H9 (cell line): Measurements from ENCODE around the gene ARFGAP1. TPM values are rescaled to one million over a fixed set of nuclear protein-coding genes. Genes with fewer than 3 reads are reported as not detected.

Source experiments
- DNase-seq: peaks from one replicate; pipeline ENCODE4 v3.0.0-alpha.2; 2017
- H2AFZ ChIP-seq: one replicate; pipeline ENCODE4 v1.6.1; 2013; ENCODE audit warnings: mild to moderate bottlenecking, low read length, control low read depth, moderate library complexity
- H2AK5ac ChIP-seq: 2 replicates; pipeline ENCODE4 v1.6.1; 2013; ENCODE audit warnings: low read length, control low read depth, mixed read lengths; ENCODE audit not compliant: insufficient read length
- H2BK120ac ChIP-seq: one replicate; pipeline ENCODE4 v1.6.1; 2013; ENCODE audit warnings: low read depth, mild to moderate bottlenecking, low read length, control low read depth, inconsistent platforms; ENCODE audit not compliant: poor library complexity, severe bottlenecking
- H2BK12ac ChIP-seq: 2 replicates; pipeline ENCODE4 v1.6.1; 2013; ENCODE audit warnings: low read length, control low read depth, mixed read lengths, low read depth; ENCODE audit not compliant: insufficient read length
- H2BK15ac ChIP-seq: 2 replicates; pipeline ENCODE4 v1.6.1; 2013; ENCODE audit warnings: low read depth, low read length, control low read depth
- H2BK20ac ChIP-seq: one replicate; pipeline ENCODE4 v1.6.1; 2013; ENCODE audit warnings: low read depth, mild to moderate bottlenecking, low read length, control low read depth, inconsistent platforms; ENCODE audit not compliant: poor library complexity, severe bottlenecking
- H2BK5ac ChIP-seq: 2 replicates; pipeline ENCODE4 v1.6.1; 2013; ENCODE audit warnings: low read length, control low read depth, mixed read lengths; ENCODE audit not compliant: insufficient read length
- H3K14ac ChIP-seq: 2 replicates; pipeline ENCODE4 v1.6.1; 2013; ENCODE audit warnings: low read length, control low read depth; ENCODE audit not compliant: insufficient read depth
- H3K18ac ChIP-seq: 2 replicates; pipeline ENCODE4 v1.6.1; 2013; ENCODE audit warnings: low read depth, mild to moderate bottlenecking, mixed read lengths, low read length, control low read depth; ENCODE audit not compliant: insufficient read length
- H3K23ac ChIP-seq: 2 replicates; pipeline ENCODE4 v1.6.1; 2013; ENCODE audit warnings: low read length, control low read depth, mixed read lengths, low read depth; ENCODE audit not compliant: insufficient read length
- H3K23me2 ChIP-seq: 2 replicates; pipeline ENCODE4 v1.6.1; 2013; ENCODE audit warnings: low read depth, mild to moderate bottlenecking, mixed read lengths, low read length, control low read depth; ENCODE audit not compliant: insufficient read length, poor library complexity, severe bottlenecking
- H3K27ac ChIP-seq: 2 replicates; pipeline ENCODE4 v1.5.1; 2013; ENCODE audit warnings: low read length, control low read depth, mixed read lengths, low read depth; ENCODE audit not compliant: insufficient read length
- H3K27me3 ChIP-seq: 2 replicates; pipeline ENCODE4 v1.6.1; 2013; ENCODE audit warnings: low read length, control low read depth, inconsistent platforms; ENCODE audit not compliant: insufficient read depth
- H3K4ac ChIP-seq: 2 replicates; pipeline ENCODE4 v1.6.1; 2013; ENCODE audit warnings: low read depth, mild to moderate bottlenecking, control low read depth, inconsistent platforms, low read length, moderate library complexity
- H3K4me1 ChIP-seq: 2 replicates; pipeline ENCODE4 v1.6.1; 2013; ENCODE audit warnings: low read length, control low read depth, inconsistent platforms; ENCODE audit not compliant: insufficient read depth
- H3K4me2 ChIP-seq: 2 replicates; pipeline ENCODE4 v1.6.1; 2013; ENCODE audit warnings: low read length, control low read depth, mixed read lengths; ENCODE audit not compliant: insufficient read length, insufficient read depth
- H3K56ac ChIP-seq: 2 replicates; pipeline ENCODE4 v1.6.1; 2013; ENCODE audit warnings: low read depth, mild to moderate bottlenecking, mixed read lengths, low read length, control low read depth; ENCODE audit not compliant: insufficient read length
- H3K79me1 ChIP-seq: 2 replicates; pipeline ENCODE4 v1.6.1; 2013; ENCODE audit warnings: low read depth, mild to moderate bottlenecking, moderate library complexity, low read length, control low read depth, inconsistent platforms; ENCODE audit not compliant: insufficient read depth, poor library complexity, severe bottlenecking
- H3K79me2 ChIP-seq: 2 replicates; pipeline ENCODE4 v1.6.1; 2013; ENCODE audit warnings: low read length, control low read depth, inconsistent platforms; ENCODE audit not compliant: insufficient read depth
- H3K9ac ChIP-seq: 2 replicates; pipeline ENCODE4 v1.6.1; 2013; ENCODE audit warnings: low read length, control low read depth, mixed read lengths; ENCODE audit not compliant: insufficient read length; ENCODE audit errors: extremely low read depth
- H3K9me3 ChIP-seq: one replicate; pipeline ENCODE4 v1.6.1; 2013; ENCODE audit warnings: low read depth, low read length, inconsistent platforms; ENCODE audit not compliant: control insufficient read depth
- H3T11ph ChIP-seq: one replicate; pipeline ENCODE4 v1.6.1; 2013; ENCODE audit warnings: mild to moderate bottlenecking, low read length, control low read depth, inconsistent platforms
- H4K20me1 ChIP-seq: one replicate; pipeline ENCODE4 v1.6.1; 2013; ENCODE audit not compliant: control insufficient read depth, insufficient read length, insufficient read depth
- H4K5ac ChIP-seq: 2 replicates; pipeline ENCODE4 v1.6.1; 2013; ENCODE audit warnings: low read depth, mild to moderate bottlenecking, mixed read lengths, low read length, control low read depth; ENCODE audit not compliant: insufficient read length
- H4K8ac ChIP-seq: replicated peaks from 2 replicates; pipeline ENCODE4 v1.6.1; 2013; ENCODE audit warnings: low read length, control low read depth, mixed read lengths, low read depth; ENCODE audit not compliant: insufficient read length
- H4K91ac ChIP-seq: 2 replicates; pipeline ENCODE4 v1.6.1; 2013; ENCODE audit warnings: low read depth, mild to moderate bottlenecking, moderate library complexity, mixed read lengths, low read length, control low read depth; ENCODE audit not compliant: insufficient read length
- H3K27ac Mint-ChIP-seq, 3 experiments: 2 replicates in 2 of 3; 3 replicates in 1 of 3; pipeline ENCODE4 v1.8.0; 2020 to 2021; ENCODE audit warnings: mixed read lengths in 3 of 3, mild to moderate bottlenecking in 1 of 3, moderate library complexity in 1 of 3
- H3K27me3 Mint-ChIP-seq: 2 replicates; pipeline ENCODE4 v1.8.0; 2021; ENCODE audit warnings: low read depth, mild to moderate bottlenecking, moderate library complexity, mixed read lengths
- H3K36me3 Mint-ChIP-seq, 3 experiments: 2 replicates in 2 of 3; 3 replicates in 1 of 3; pipeline ENCODE4 v1.8.0; 2020 to 2021; ENCODE audit warnings: low read depth in 3 of 3, mixed read lengths in 3 of 3; ENCODE audit not compliant: insufficient read depth in 1 of 3
- H3K4me1 Mint-ChIP-seq, 2 experiments: 2 replicates each; pipeline ENCODE4 v1.8.0; 2020; ENCODE audit warnings: mixed read lengths in 2 of 2
- H3K4me3 Mint-ChIP-seq, 2 experiments: 2 replicates in 1 of 2; 3 replicates in 1 of 2; pipeline ENCODE4 v1.8.0; 2020 to 2021; ENCODE audit warnings: mild to moderate bottlenecking in 2 of 2, mixed read lengths in 2 of 2, moderate library complexity in 1 of 2
- H3K9me3 Mint-ChIP-seq, 2 experiments: 2 replicates in 1 of 2; 3 replicates in 1 of 2; pipeline ENCODE4 v1.8.0; 2020; ENCODE audit warnings: mild to moderate bottlenecking in 2 of 2, mixed read lengths in 2 of 2, moderate library complexity in 1 of 2
- WGBS: extraction: QIAGEN DNeasy Blood & Tissue Kit; methylation state at CpG from one replicate; pipeline ENCODE4 v1.1.7; 2013; ENCODE audit warnings: missing lambda C conversion rate, low lambda C conversion rate, mixed read lengths; ENCODE audit not compliant: insufficient read length; ENCODE audit errors: extremely low coverage; 5-methylcytosine and 5-hydroxymethylcytosine counted together
- total RNA-seq: library from RNA; stranded (reverse); gene quantifications from 2 replicates; pipeline ENCODE4 v1.2.1, GENCODE V29; 2021
- TF ChIP-seq, protein P1 (sequence below): fragments of 200-600 bp; sonication (generic); conservative IDR thresholded peaks from 3 replicates; pipeline ENCODE4 v1.8.0; 2021; ENCODE audit warnings: antibody characterized with exemption, mild to moderate bottlenecking

Gene ARFGAP1
- total RNA-seq, 1 experiment from 2014 or later = 114 TPM

DNA sequence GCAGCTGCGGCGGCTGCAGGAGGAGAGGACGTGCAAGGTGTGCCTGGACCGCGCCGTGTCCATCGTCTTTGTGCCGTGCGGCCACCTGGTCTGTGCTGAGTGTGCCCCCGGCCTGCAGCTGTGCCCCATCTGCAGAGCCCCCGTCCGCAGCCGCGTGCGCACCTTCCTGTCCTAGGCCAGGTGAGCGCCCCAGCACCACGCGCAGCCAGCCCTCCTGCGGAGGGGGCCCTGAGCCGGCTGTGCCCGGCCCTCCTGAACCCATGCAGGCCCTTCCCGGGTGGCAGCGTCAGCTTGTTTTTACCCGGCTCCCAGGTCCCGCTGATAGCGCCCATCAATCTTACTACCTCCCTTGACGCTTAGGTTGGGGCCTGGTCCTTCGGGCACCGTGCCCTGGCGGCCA is 33.2 kb upstream of the ARFGAP1 start:
- TF ChIP-seq, protein P1, sequence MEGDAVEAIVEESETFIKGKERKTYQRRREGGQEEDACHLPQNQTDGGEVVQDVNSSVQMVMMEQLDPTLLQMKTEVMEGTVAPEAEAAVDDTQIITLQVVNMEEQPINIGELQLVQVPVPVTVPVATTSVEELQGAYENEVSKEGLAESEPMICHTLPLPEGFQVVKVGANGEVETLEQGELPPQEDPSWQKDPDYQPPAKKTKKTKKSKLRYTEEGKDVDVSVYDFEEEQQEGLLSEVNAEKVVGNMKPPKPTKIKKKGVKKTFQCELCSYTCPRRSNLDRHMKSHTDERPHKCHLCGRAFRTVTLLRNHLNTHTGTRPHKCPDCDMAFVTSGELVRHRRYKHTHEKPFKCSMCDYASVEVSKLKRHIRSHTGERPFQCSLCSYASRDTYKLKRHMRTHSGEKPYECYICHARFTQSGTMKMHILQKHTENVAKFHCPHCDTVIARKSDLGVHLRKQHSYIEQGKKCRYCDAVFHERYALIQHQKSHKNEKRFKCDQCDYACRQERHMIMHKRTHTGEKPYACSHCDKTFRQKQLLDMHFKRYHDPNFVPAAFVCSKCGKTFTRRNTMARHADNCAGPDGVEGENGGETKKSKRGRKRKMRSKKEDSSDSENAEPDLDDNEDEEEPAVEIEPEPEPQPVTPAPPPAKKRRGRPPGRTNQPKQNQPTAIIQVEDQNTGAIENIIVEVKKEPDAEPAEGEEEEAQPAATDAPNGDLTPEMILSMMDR = no peak
- no peak overlapping the region for H3K23ac ChIP-seq
- no peak overlapping the region; the same call in 1 of the 2 replicates for H2BK15ac ChIP-seq
- H4K20me1 ChIP-seq = no peaks in the 10 kb centered on the region
- H3K27me3 ChIP-seq = no peaks in the 10 kb centered on the region
- Mint-ChIP-seq H3K4me1 (peaks cover 3 to 12% of the 10 kb centered on the region in 2 experiments), H3K36me3 (no peaks in the 10 kb centered on the region), H3K4me3 (no peak overlapping the region), H3K9me3 (no peaks in the 10 kb centered on the region), H3K27ac (no peak overlapping the region), H3K27me3 (peaks cover 2% of the 10 kb centered on the region; the same call in 1 of the 2 replicates)
- no peaks in the 10 kb centered on the region for H3K9me3 ChIP-seq
- no peak overlapping the region for H4K5ac ChIP-seq
- no peak overlapping the region for H2AFZ ChIP-seq
- H2BK20ac ChIP-seq = no peak overlapping the region
- no peak overlapping the region for H3K18ac ChIP-seq
- H3K27ac ChIP-seq = no peak overlapping the region
- no peak overlapping the region for H3K9ac ChIP-seq
- H3K4me1 ChIP-seq = peaks cover 2% of the 10 kb centered on the region; the same call in 1 of the 2 replicates
- H3K56ac ChIP-seq = no peak overlapping the region
- H2BK5ac ChIP-seq = no peak overlapping the region
- no peak overlapping the region for H2AK5ac ChIP-seq
- H3K4ac ChIP-seq = no peak overlapping the region
- no peak overlapping the region for H4K91ac ChIP-seq
- no peak overlapping the region for H3T11ph ChIP-seq
- H4K8ac ChIP-seq = no peak overlapping the region
- no peak for DNase-seq
- H3K79me1 ChIP-seq = no peaks in the 10 kb centered on the region
- H3K23me2 ChIP-seq = no peaks in the 10 kb centered on the region
- no peak overlapping the region for H3K4me2 ChIP-seq
- no peak overlapping the region for H2BK120ac ChIP-seq
- no peak overlapping the region; the same call in 1 of the 2 replicates for H3K14ac ChIP-seq
- no peak overlapping the region for H2BK12ac ChIP-seq
- no CpG with 5 or more reads among the region's 30 CpGs for WGBS
- H3K79me2 ChIP-seq = no peaks in the 10 kb centered on the region
